OCI-LY3 (cell line): ENCODE measurements around the gene TMC5.

Source experiments
- EZH2phosphoT487 ChIP-seq: fragments of 200-600 bp; shearing (Covaris generic); IDR thresholded peaks from 2 replicates; pipeline ENCODE4 v1.6.1; 2018; ENCODE audit warnings: antibody characterized with exemption, mixed run types, low read depth
- TF ChIP-seq, protein P1 (sequence below): fragments of 200-600, 300-600 bp; sonication (generic); IDR thresholded peaks from 2 replicates; pipeline ENCODE4 v1.5.1; 2014; ENCODE audit warnings: antibody characterized with exemption, low read length, low read depth

DNA sequence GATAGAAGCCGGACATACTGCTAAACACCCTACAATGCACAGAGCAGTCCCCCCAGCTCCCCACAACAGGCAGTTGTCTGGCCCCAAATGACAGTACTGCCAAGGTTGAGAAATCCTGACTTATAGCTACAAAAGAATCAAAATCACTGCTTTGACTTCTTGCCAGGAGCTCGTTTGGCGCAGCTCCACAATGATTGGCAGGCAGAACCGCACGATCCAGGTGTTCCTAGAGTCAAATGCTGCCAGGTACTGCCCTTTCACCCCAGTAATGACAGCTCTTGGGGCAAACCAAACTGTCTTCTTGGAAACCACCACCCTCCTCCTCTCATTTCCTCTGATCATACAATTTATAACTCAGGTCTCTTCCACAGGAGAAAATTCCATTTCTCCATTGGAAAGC lies 2.2 kb upstream of the TMC5 start:
- TF ChIP-seq, protein P1, sequence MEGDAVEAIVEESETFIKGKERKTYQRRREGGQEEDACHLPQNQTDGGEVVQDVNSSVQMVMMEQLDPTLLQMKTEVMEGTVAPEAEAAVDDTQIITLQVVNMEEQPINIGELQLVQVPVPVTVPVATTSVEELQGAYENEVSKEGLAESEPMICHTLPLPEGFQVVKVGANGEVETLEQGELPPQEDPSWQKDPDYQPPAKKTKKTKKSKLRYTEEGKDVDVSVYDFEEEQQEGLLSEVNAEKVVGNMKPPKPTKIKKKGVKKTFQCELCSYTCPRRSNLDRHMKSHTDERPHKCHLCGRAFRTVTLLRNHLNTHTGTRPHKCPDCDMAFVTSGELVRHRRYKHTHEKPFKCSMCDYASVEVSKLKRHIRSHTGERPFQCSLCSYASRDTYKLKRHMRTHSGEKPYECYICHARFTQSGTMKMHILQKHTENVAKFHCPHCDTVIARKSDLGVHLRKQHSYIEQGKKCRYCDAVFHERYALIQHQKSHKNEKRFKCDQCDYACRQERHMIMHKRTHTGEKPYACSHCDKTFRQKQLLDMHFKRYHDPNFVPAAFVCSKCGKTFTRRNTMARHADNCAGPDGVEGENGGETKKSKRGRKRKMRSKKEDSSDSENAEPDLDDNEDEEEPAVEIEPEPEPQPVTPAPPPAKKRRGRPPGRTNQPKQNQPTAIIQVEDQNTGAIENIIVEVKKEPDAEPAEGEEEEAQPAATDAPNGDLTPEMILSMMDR, result no peak
- no peak for TF ChIP-seq EZH2phosphoT487
